HG02763 (cell line): ENCODE results near the gene RIMBP2.

Experiments used
- ATAC-seq: cut with Tn5 transposase; IDR thresholded peaks from one replicate; pipeline ENCODE4 v1.9.1; 2021; ENCODE audit warnings: mild to moderate bottlenecking, moderate library complexity; ENCODE audit not compliant: unreplicated experiment

The RIMBP2 gene

GRCh38 chr12:130454296-130454695 is 261.8 kb downstream of the RIMBP2 start:
- ATAC-seq: no peak

DNA sequence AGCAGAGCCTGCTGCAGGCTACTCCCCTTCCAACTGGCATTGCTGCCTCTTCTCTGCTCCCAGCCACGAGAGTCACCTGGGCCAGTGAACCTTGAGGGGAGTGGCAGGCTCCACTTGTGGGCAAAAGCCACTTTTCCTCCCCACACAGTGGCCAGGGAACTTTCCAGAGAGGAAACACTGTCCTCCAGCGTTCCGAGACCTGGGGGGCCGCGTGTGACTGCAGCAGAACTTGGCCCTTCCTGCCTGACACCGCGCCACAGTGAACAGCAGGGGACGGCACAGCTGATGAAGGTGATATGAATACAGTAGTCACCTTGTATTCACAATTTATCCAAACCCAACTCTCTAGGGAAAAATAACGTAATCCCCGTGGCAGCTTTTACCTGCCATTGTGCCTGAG is 263.6 kb downstream of the RIMBP2 start:
- ATAC-seq: no peak

DNA sequence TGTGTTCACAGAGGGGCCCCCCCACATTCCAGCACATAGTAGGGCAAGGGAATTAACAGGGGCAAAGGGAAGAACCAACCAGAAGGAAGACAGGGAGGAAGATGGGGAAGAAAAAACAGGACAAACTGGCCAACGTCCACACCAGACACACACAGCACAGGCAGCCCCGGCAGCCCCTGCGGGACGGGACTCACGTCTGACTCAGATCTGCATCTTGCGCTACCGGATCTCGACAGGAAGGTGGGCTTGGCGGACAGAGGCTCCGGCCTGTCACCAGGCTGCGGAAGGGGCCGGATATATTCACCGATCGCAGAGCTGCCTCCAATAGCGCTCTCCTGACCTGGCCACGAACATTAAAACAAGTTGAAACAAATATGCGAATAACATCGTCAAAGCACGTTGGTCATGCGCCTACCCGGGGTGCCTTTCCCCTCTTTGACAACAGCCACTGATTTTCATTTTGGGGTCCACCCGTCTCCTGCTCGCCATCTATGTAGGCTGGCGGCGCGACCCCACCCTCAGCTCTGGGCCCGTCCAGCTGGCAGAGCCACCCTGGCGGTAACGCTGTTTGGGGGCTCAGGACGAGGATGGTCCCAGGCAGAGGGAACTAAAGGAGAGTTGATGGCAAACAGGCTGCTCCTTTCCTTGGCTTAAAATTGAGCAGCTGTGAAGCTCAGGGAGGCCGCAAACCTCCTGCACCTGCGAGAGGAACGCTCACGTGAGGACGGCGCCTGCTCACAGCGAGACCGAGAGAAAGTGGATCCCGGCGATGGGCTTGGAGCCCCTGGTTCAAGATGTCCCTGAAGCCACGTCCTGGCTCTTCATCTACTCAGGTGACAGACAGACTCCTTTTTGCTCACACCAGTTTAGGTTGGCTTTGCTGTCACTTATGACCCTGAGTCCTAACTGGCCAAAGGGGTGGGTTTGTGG is 264.8 kb downstream of the RIMBP2 start:
- no peak for ATAC-seq

DNA sequence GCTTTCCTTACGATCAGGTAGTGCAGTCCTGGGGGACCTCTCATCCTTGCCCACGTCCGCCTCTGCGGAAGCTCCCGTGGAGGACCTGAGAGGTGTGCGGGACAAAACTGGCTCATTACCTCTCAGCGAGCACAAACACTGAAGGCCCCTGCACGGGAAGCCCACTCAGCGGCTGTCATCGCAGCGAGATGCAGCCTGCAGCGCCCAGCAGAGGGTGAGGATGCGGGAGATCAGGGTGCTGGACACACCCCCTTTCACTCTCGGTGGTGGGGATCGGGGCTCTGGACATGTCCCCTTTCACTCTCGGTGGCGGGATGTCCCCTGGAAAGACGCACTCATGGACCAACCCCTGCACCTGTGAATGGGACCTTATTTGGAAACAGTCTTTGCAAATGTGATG is 266.8 kb downstream of the RIMBP2 start:
- no peak for ATAC-seq

DNA sequence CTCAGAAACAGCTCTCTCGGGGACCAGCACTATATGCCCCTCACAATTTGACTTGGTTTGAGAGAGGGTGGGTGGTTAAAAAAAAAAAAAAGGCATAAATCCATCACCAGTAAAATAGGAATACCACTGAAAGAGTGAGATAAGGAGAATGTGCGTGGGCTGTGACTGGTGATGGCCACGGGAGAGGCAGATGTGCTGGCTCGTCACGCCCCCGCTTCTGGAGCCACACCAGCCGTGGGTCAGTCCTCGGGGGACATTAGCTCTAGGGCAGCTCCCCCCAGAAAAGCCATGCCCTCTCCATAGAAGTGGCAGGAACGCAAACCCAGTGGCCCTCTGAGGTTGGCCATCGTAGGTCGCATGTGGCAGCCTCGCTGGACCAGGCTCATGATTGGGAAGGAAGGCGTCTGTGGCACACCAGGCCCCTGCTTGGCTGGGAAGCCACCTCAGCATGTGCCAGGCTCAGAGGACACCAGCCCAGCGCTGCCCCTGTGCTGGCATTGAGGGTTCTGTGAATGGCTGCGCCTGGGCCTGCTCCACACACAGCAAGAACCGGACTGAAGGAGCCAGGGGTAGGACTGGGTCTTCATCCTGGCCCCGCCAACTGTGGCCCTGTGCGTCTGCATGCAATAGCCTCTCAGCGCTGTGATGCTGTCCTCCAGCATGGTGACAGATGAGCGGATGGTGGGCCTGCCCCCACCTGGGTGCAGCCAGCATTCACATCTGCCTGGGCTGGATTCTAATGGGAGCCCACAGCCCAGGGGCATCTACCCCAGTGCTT is 267.9 kb downstream of the RIMBP2 start:
- ATAC-seq: no peak

DNA sequence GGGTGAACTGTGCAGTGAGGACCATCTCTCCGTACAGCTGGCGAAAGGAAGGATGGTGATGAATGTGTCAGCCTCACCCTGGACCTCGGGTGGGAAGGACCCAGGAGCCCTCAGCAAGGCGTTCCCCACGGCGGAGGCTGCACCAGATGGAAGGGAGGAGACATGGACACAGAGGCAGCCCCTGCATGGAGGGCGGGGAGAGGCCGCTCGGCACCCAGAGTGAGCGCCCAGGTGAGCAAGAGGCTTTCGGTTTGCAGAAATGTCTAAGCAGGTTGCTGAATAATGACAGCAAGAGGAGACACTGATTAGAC is 268.5 kb downstream of the RIMBP2 start:
- ATAC-seq: no peak

DNA sequence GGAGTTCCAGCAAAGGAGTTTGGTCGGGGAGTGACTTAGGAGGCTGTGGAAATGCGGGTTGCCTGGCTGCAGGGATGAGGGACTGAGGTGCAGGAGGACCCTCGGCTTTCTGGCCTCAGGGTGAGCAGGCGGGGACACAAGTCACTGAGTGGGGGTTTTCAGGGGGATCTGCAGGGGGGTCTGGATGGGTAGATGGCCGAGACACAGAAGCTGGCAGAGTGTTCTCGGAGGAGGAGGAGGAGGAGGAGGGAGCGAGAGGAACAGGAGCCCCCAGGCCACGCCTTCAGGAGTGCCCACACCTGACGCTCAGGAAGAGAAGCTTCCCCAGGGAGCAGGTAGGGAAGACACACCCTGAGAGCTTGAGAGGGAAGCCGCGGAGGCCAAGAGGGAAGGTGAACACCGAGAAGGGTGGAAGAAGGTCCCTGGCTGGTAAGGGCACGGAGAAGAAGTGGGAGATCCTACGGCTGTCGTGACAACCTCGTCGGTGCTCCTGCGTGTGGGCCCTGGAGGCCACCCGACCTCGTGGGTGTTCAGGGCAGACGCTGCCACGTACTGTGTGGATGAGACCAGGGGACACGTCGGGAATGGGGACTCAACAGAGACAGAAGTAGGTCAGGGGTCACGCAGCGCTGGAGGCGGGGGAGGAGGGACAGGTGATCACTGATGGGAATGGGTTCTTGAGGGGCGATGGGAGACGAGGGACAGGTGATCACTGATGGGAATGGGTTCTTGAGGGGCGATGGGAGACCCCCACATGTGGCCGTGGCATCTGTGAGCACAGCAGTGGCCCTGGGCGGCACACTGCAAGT is 269.0 kb downstream of the RIMBP2 start:
- ATAC-seq: no peak

DNA sequence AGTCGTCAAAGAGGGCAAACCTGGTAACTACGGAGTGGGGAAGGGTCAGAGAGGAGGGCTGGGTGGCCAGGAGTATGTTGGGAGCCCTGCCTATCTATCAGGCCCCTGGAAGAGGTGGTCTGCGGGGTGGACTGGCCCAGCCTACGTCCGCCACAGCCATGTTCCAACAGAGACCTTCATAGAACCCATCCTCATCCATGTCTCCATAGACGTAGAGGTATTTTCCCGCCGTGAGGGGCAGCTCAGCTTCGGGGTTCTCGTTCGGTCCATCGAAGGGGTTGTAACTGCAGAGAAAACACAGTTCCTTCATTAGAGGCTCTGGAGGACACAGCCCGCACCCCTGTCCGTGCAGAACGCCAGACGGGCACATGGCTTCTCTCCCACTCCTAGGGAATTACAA is 271.1 kb downstream of the RIMBP2 start:
- no peak for ATAC-seq

- no peak for ATAC-seq
Measured at GRCh38 chr12:130444061-130444460, 272.0 kb downstream of the RIMBP2 start.

DNA sequence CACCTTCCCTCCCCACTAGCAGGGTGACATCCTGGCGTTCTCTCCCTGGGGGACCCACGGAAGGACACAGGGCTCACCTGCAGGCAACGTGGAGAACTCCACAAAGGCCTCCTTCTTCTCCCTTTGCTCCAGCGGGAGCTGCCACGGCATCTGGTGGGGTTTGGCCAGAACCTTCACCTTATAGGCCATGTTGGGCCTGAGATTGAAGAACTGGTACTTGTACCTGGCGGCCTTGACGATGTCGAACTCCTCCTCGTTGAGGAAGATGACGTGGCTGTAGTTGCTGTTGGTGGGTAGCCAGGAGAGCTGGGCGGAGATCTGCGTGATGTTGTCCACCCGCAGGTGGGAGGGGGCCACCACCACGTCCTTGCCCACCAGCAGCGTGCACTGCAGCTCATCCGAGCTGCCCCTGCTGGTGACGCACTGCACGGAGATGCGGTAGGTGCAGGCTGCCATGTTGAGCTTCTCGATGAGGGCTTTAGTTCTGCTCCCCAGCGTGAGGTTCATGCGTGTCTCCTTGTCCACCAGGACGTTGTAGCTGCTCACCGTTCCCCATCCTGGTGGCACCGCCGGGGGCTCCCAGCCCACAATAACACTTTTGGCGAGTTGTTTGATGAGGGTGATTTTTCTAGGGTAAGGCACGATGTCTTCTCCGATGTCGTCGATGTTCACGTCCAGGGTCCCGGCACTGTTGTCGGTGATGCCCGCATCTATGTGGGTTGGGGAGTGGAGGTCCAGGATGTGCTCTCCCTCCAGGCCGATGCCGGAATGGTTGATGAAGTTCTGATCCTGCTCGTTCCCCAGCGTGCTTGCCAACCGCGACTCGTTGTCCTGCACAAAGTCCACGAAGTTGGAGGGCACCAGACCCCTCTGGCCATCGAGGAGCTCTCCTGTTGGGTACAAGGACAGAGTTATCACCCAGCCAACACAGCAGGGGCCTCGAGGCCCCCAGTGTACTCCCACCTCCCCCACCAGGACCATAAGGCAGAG is 274.0 kb downstream of the RIMBP2 start:
- no peak for ATAC-seq

GRCh38 chr12:130440411-130441080 is 275.6 kb downstream of the RIMBP2 start:
- no peak for ATAC-seq

- ATAC-seq: no peak
Measured at GRCh38 chr12:130439250-130439649, 276.8 kb downstream of the RIMBP2 start.

- no peak for ATAC-seq
Measured at GRCh38 chr12:130438711-130439110, 277.4 kb downstream of the RIMBP2 start.

DNA sequence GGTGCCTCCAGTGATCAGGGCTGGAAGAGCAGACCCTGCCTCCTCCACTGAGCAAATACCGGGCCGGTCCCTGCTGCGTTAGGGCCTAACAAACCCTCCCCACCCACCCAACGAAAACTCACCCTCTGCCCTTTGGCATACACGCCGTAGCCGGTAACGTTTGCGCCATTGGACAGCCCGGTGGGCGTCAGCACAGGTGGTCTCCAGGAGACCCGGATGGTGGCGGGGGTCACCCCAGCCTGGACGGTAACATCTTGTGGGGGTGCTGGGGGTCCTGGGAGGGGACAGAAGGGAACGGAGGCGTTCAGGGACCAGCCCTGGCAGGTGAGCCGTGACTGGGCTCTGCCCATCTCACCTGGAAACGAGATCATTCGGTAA is 277.9 kb downstream of the RIMBP2 start:
- no peak for ATAC-seq

DNA sequence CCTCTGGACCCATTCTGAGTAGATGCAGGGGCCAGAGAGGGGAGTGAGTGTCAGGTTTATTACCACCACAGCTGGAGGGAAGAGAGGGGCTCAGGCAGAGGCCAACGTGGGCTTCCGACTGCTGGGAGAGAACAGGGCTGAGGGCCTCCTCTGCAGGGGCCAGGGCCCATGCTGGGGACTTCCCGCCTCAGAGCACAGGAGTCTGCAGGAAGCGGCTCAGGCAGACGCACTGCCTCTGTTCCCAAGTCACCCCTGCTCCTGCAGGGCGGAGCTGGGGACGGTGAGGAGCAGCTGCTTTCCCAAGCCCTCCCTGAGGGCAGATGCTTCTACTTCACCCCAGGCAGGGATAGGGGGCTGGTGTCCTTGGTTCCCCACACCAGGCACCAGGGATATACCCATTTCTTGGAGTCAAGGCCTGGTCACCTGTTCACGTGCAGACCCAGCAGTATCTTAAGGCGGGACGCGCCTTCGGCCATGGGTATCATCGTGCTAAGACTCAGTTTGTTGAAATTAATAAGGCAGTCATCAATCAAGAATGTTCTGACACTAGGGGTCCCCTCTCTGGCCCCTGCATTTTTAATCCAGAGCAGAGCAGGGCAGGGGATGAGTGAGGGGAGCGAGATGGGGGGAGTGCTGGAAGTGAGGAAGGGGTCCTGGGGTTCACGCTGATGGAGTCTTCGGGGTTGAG is 278.4 kb downstream of the RIMBP2 start:
- no peak for ATAC-seq

GRCh38 chr12:130436741-130437501 is 279.2 kb downstream of the RIMBP2 start:
- no peak for ATAC-seq

DNA sequence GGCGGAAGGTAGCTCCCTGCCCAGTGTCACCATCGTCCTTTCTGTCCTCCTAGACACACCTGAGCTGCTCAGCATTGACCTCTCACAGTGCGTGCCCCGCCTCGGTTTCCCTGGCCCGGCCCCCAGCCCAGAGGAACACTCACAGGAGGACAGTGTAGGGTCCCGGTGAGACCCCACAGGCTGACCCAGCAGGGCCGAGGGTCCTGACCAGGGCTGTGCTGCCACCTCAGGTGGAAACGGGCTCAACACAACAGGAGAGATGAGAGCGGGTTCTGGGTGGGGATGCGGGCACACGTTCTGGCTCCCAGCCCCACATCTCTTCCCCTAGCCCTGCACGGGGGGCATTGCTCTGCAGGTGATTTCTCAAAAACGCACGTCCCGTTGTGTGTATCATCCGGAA is 280.3 kb downstream of the RIMBP2 start:
- no peak for ATAC-seq

GRCh38 chr12:130435331-130435730 is 280.8 kb downstream of the RIMBP2 start:
- ATAC-seq: no peak
